Measurements from ENCODE around the gene FAM3B. TPM values are rescaled to one million over a fixed set of nuclear protein-coding genes. Genes with fewer than 3 reads are reported as not detected.

Gene FAM3B
- total RNA-seq, 1 donor from 2014 or later, result not detected

DNA sequence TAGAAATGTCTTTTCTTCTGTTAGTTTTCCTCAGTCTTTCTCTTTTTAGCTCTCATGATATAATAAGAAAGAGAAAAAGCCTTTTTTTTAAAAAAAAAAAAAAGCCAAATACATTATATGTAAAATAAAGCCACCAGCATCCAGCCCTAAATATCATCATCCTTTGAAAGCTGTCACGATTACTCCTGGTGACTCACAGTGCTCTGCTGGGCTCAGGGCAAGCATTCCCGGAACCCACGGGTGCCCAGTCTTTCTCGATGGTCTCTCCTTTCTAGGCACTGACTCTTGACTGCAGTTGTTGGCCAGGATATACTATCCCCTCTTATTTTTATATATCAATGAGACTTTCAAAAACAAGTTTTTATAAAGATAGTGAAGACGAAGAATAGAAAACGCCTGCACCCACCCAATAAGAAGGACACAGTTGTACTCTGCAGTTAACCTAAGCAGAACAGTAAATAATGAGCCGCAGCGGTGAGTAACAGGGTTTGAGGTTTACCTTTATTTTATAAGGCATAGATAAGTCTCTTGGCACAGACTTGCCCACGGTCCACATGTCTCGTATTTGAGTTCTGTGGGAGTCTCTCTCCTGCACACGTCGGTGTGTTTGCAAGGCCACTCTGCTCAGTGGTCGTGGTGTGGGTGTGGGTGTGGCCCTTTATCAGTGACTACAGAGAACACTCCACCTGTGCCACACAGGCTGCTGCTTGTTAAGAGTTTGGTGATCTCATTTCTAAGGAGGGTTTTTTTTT is 29.5 kb downstream of the FAM3B start:
- TF ChIP-seq CTCF (IDR thresholded peaks at IDR 0.05), result no peak
- Mint-ChIP-seq H3K4me1 (ENCODE audit: low read depth) (no peaks in the 10 kb centered on the region), H3K27ac (ENCODE audit: unreplicated experiment) (no peak overlapping the region), H3K9me3 (ENCODE audit: low read depth) (peaks cover 14% of the 10 kb centered on the region), H3K36me3 (ENCODE audit: low read depth) (peaks cover 3% of the 10 kb centered on the region), H3K27me3 (ENCODE audit: low read depth) (peaks cover 31% of the 10 kb centered on the region), H3K4me3 (ENCODE audit: unreplicated experiment) (no peak overlapping the region)
- DNase-seq (ENCODE audit: low spot score), result no peak

- H3K27me3 Mint-ChIP-seq (ENCODE audit: low read depth), result peaks cover 34% of the 10 kb centered on the region
- H3K36me3 Mint-ChIP-seq (ENCODE audit: low read depth), result peaks cover 3% of the 10 kb centered on the region
- DNase-seq (ENCODE audit: low spot score), result no peak
- H3K4me3 Mint-ChIP-seq (ENCODE audit: unreplicated experiment), result no peak overlapping the region
- no peak overlapping the region for H3K27ac Mint-ChIP-seq (ENCODE audit: unreplicated experiment)
- no peaks in the 10 kb centered on the region for H3K4me1 Mint-ChIP-seq (ENCODE audit: low read depth)
- peaks cover 10% of the 10 kb centered on the region for H3K9me3 Mint-ChIP-seq (ENCODE audit: low read depth)
- no peak for TF ChIP-seq CTCF (IDR thresholded peaks at IDR 0.05)
These were observed 30.2 kb downstream of the FAM3B start for GRCh38 chr21:41346758-41347157.

DNA sequence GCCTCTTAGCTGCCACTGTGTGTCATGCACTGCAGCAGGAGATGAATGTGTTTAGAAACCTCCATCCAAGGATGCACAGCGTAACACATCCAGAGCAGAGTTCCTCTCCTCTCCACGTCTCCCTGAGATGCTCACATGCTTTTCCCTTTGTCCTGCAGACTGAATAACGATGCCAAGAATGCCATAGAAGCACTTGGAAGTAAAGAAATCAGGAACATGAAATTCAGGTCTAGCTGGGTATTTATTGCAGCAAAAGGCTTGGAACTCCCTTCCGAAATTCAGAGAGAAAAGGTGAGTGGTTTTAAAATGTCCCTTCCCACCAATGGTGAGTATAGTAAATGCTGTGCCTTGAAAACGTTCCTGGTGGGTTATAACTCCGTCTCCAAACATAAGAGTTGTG is 31.8 kb downstream of the FAM3B start:
- H3K36me3 Mint-ChIP-seq (ENCODE audit: low read depth), result no peaks in the 10 kb centered on the region
- H3K4me3 Mint-ChIP-seq (ENCODE audit: unreplicated experiment), result no peak overlapping the region
- H3K27me3 Mint-ChIP-seq (ENCODE audit: low read depth), result peaks cover 32% of the 10 kb centered on the region
- no peak overlapping the region for H3K27ac Mint-ChIP-seq (ENCODE audit: unreplicated experiment)
- no peaks in the 10 kb centered on the region for H3K4me1 Mint-ChIP-seq (ENCODE audit: low read depth)
- no peak for DNase-seq (ENCODE audit: low spot score)
- TF ChIP-seq CTCF (IDR thresholded peaks at IDR 0.05), result no peak
- H3K9me3 Mint-ChIP-seq (ENCODE audit: low read depth), result no peaks in the 10 kb centered on the region

DNA sequence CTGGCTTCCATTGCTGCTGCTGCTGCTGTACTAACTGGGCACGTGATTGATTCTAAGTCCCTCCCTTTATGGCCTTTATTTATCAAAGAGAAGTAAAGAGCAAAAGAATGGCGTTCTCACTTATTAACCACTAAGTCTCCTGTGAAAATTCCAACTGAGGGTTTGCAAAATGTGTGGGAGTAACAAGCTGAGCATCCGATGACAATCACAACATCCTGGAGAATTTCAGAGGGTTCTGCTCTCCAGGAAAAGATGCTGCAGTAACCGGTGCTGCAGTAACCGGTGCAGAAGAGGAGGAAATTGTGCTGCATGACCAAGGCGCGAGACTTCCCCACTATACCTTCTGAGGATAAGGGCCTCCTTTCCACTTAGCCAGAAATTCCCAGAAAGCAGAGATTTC is 32.5 kb downstream of the FAM3B start:
- H3K4me3 Mint-ChIP-seq (ENCODE audit: unreplicated experiment), result no peak overlapping the region
- no peak for DNase-seq (ENCODE audit: low spot score)
- H3K4me1 Mint-ChIP-seq (ENCODE audit: low read depth), result no peaks in the 10 kb centered on the region
- no peak for TF ChIP-seq CTCF (IDR thresholded peaks at IDR 0.05)
- H3K27me3 Mint-ChIP-seq (ENCODE audit: low read depth), result peaks cover 35% of the 10 kb centered on the region
- no peaks in the 10 kb centered on the region for H3K36me3 Mint-ChIP-seq (ENCODE audit: low read depth)
- no peak overlapping the region for H3K27ac Mint-ChIP-seq (ENCODE audit: unreplicated experiment)
- H3K9me3 Mint-ChIP-seq (ENCODE audit: low read depth), result no peaks in the 10 kb centered on the region

- DNase-seq (ENCODE audit: low spot score), result no peak
- Mint-ChIP-seq H3K27ac (ENCODE audit: unreplicated experiment) (no peak overlapping the region), H3K4me3 (ENCODE audit: unreplicated experiment) (no peak overlapping the region), H3K4me1 (ENCODE audit: low read depth) (no peaks in the 10 kb centered on the region), H3K9me3 (ENCODE audit: low read depth) (no peaks in the 10 kb centered on the region), H3K27me3 (ENCODE audit: low read depth) (peaks cover 35% of the 10 kb centered on the region), H3K36me3 (ENCODE audit: low read depth) (no peaks in the 10 kb centered on the region)
- TF ChIP-seq CTCF (IDR thresholded peaks at IDR 0.05), result no peak
These were observed 33.2 kb downstream of the FAM3B start for GRCh38 chr21:41349619-41350390.

Measured in chondrocyte (in vitro differentiated cells).